Epidermal melanocyte (primary cell): Measurements from ENCODE around the gene GIPC3.

Experiments
- DNase-seq: peaks from one replicate; pipeline ENCODE4 v3.0.0; 2011; ENCODE audit warnings: low spot score; ENCODE audit not compliant: insufficient read length

Gene GIPC3

DNA sequence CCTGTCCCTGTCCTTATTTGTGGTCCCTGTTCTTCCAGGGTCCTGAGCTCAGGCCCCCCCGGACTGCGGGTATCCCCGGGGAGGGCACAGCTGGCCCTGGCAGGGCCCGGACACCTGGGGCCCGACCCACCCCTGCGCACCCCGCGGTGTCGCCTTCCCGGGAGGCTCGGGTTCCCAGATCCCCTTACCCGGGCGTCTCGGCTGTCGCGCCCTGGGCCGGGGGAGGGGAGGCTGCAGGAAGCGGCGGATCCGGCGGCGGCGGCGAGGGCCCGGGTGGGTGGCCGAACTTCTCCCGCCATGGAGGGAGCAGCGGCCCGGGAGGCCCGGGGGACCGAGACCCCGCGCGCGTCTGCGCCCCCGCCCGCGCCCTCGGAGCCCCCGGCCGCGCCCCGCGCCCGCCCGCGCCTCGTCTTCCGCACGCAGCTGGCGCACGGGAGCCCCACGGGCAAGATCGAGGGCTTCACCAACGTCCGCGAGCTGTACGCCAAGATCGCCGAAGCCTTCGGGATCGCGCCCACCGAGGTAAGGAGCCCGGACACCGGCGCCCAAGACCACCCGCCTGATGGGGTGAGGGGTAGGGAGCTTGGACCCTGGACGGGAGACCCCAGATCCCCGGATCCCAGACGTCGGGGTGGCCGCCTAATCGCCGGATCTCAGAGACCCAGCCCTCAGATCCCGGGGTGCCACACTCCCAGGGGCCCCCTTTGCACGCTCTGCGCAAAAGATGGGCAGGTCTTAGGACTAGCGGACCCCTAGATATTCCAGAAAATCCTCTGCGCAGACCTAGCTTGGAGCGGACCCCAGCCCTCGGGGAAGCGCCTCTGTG lies at the start of gene GIPC3:
TSS of gene GIPC3 (plus strand) at position 178 of the 826 bp plus-strand sequence. CDS start at position 298, 120 bp downstream.
- DNase-seq, result no peak

DNA sequence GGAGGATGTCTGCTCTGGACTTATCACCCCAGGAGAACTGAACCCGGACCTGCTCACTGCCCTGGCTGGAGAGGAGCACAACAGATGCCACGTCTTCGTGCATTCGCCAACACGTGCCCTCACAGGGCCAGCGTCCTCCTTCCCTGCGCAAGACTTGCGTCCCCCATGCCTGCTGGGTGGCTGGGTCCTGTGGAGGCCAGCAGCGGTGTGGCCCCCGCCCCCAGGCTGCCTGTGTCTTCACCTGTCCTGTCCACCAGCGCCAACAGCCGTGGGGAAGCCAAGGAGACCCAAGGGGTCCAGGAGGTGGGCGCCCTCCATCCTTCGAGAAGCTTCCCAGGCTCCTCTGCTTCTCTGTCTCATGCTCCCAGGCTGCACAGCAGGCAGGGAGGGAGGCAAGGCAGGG lies 49.7 kb upstream of the GIPC3 start:
- no peak for DNase-seq

DNA sequence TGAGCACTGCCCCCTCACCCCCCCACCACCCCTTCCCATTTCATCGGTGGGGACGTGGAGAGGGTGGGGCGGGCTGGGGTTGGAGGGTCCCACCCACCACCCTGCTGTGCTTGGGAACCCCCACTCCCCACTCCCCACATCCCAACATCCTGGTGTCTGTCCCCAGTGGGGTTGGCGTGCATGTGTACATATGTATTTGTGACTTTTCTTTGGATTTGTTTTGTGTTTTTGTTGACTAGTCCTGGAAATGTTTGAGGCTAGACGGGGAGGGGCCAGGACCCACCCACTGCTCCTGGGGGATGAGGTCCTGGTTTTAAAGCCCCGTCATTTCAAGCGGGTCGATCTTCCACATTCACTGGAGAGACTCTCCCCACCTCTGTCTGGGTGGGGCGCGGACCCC lies 49.3 kb upstream of the GIPC3 start:
- DNase-seq, result no peak

DNA sequence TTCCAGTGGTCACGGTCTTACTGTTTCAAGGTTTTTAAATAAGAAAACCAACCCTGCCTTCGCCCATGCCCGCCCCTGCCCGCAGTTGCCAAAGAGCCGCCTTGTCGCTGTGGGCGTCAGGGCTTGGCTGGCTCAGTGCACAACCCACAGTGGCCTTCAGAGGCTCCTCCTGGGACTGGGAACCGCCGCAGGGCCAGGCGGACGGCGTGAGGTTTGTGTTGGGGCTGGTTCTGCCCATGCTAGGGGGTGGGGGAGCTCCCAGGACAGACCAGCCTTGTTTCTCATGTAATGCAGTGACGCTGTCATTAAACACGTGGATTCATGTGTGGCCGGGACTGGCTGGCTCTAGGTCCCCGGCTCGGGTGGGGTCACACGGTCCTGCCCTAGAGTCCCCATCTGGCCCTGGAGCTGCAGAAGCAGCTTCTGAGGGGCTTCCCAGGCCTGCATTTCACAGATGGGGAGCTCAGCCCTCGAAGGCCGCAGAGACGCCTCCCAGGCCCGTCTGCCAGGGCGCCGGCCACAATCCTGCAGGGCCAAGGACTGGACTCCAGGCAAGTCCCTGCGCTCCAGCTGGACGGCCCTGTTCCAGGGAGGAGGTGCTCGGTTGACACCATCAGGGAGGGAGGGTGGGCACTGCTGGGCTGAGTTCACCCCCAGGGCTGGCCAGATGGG lies 48.7 kb upstream of the GIPC3 start:
- peak; percentile 95 for DNase-seq

GRCh38 chr19:3537101-3537437 lies 48.2 kb upstream of the GIPC3 start:
- DNase-seq, result no peak

- DNase-seq, result no peak
Observed at GRCh38 chr19:3537438-3538240, 47.6 kb upstream of the GIPC3 start.

GRCh38 chr19:3538258-3538929 lies 46.9 kb upstream of the GIPC3 start:
- DNase-seq, result no peak

GRCh38 chr19:3538965-3539755 lies 46.1 kb upstream of the GIPC3 start, which contains the start of gene TEKTIP1:
Gene TEKTIP1, plus strand, starts transcription at chr19:3539174. Its CDS starts 4 bp downstream, at chr19:3539178.
- DNase-seq, result no peak

DNA sequence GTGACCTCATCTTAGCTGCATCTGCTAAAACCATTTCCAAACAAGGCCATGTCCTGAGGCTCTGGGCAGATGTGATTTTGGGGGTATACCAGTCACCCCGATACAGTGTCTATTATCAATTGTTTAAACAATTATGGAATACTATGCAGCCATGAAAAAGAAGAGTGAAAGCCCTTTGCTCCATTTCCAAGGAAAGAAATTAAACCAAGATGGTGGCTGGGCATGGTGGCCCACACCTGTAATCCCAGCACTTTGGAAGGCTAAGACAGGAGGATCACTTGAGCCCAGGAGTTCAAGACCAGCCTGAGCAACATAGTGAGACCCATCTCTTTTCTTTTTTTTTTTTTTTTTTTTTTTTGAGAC lies 45.5 kb upstream of the GIPC3 start:
- DNase-seq, result no peak

- no peak for DNase-seq
Observed at GRCh38 chr19:3543150-3544057, 41.9 kb upstream of the GIPC3 start.

- DNase-seq, result no peak
Observed at GRCh38 chr19:3544058-3544376, 41.3 kb upstream of the GIPC3 start.

DNA sequence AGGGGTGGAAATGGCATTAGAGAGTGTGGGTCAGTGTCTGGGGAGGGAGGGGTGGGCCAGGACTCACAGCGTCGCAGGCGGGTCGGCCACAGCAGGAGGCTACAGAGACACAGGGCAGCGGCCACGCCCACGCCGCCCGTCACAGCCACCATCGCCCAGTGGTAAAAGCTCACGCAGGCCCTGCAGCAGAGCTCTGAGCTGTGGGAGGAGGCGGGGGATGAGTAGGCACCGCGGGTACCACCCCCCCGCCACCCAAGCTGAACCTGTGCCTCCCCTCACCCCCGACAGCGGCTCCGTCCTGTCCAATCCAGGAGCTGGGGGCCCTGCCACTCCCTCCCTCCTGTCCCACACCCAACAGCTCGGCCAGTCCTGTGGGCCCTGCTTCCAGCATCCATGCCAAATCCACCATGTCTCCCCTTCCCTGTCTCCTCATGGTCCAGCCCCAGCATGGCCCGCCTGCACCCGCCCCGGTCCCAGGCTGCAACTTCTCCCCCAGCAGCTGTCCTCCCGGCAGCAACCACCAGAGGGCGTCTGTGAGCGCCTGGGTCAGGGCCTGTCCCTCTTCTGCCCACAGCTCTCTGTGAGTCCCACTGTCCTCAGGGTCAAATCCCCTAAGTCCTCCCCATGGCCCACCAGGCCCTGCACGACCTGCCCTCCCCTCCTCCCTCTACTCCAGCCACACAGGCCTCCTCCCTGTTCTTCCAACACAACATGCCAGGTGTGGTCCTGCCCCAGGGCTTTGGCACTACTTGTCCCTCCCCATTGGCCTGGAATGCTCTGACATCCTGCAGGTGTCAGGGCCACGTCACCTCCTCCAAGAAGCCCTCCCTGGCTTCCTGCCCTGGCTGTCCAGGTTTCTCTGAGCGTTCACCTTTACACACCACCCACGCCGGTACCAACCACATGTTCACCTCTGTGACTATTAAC lies 40.3 kb upstream of the GIPC3 start:
- DNase-seq, result peak; percentile 73

- DNase-seq, result no peak
Observed at GRCh38 chr19:3545669-3546034, 39.6 kb upstream of the GIPC3 start.

DNA sequence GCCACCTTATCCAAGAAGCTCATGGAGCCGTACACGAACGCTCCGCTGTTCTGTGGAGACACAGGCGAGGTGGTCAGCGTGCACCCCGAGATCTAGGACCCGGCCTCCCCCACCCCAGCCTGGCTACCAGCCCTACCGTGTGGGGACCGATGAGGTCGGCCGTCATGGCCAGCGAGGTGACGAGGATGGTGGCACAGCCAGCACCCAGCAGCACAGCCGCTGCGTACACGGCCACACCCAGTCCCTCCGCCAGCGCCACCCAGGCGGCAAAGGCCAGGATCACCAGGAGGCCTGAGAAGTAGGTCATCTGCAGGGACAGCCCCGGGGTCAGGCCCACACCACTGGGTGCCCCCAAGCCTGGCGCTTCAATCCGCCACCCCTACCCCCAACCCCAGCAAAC lies 39.2 kb upstream of the GIPC3 start:
- DNase-seq, result no peak

DNA sequence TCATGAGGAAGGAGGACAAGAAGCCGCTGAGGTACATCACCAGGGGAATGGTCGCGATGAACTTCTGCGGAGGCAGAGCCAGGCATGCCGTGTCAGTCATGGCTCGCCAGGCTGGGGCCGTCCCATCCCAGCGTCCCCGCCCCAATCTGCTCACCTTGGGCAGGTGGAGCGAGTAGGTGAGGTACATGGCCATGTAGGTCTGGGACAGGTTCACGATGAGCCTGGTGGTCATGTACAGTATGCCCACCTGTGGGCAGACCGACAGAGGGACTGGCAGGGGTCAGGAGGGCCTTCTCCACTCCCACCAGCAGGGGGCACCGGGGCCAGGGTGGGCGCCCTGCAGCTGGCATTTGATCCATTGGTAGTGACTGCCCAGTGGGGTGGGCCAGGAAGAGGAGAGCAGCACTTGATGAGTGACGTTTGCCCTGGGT lies 38.0 kb upstream of the GIPC3 start:
- DNase-seq, result no peak

GRCh38 chr19:3547767-3548282 lies 37.5 kb upstream of the GIPC3 start:
- DNase-seq, result no peak

DNA sequence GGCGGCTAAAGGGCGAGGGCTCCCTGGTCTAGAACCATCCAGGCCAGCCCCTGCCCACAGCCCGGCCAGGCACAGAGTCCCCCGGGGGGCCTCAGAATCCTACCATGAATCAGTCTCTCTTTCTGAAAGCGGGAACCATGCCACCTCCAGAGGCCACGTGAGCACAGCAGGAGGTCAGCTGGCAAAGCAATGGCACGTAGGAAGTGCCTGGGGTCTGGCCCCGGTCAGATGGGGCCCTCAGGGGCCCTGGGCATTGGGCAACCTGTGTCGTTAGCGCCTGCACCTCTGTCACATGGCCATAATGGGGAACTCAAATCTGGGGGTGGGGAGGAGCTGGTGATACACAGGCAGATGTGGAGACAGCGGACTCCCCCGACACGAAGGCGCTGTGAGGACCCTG lies 36.7 kb upstream of the GIPC3 start:
- no peak for DNase-seq

- no peak for DNase-seq
Observed at GRCh38 chr19:3549816-3550215, 35.5 kb upstream of the GIPC3 start.
